T-helper 2 cell treated with Interferon-gamma antibody and Interleukin-4, amounts not matched to agents 5 μg/mL and 100 μg/mL, for 36 hours (primary cell): ENCODE data around the gene ZNF79.

Source experiments
- DNase-seq: peaks from one replicate; pipeline ENCODE4 v3.0.0; 2021; ENCODE audit warnings: low spot score
- H3K27ac Mint-ChIP-seq: one replicate; pipeline ENCODE4 v1.8.0; 2021; ENCODE audit warnings: mild to moderate bottlenecking, mixed read lengths
- H3K27me3 Mint-ChIP-seq: one replicate; pipeline ENCODE4 v1.8.0; 2021; ENCODE audit warnings: low read depth, mixed read lengths
- H3K36me3 Mint-ChIP-seq: one replicate; pipeline ENCODE4 v1.8.0; 2021; ENCODE audit warnings: low read depth, mixed read lengths
- H3K4me1 Mint-ChIP-seq: one replicate; pipeline ENCODE4 v1.8.0; 2021; ENCODE audit warnings: low read depth, mixed read lengths
- H3K4me3 Mint-ChIP-seq: one replicate; pipeline ENCODE4 v1.8.0; 2022; ENCODE audit warnings: mild to moderate bottlenecking, moderate library complexity, mixed read lengths
- H3K9me3 Mint-ChIP-seq: one replicate; pipeline ENCODE4 v1.8.0; 2021; ENCODE audit warnings: mixed read lengths

ZNF79 gene

DNA sequence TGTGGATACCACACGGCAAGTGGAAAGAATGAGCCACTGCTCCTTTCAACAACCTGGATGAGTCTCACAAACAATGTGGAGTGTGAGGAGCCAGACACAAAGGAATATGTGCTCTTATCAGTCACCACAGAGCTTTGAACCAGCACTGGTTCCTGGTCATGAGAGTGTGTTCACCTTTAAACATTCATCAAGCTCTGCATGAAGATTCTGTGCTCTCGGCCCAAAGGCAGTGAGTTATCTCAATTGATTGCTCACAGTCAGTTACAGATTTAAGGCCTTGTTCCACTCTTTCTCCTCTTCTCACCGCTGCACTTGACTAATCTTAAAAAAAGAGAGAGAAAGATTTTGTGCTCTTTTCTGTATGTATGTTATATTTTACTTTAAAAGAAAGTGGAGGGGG is 46.5 kb downstream of the ZNF79 start:
- Mint-ChIP-seq H3K36me3 (peaks cover 18% of the 10 kb centered on the region), H3K27me3 (no peaks in the 10 kb centered on the region), H3K4me1 (no peaks in the 10 kb centered on the region), H3K4me3 (no peak overlapping the region), H3K9me3 (no peaks in the 10 kb centered on the region), H3K27ac (no peak overlapping the region)
- DNase-seq = no peak

DNA sequence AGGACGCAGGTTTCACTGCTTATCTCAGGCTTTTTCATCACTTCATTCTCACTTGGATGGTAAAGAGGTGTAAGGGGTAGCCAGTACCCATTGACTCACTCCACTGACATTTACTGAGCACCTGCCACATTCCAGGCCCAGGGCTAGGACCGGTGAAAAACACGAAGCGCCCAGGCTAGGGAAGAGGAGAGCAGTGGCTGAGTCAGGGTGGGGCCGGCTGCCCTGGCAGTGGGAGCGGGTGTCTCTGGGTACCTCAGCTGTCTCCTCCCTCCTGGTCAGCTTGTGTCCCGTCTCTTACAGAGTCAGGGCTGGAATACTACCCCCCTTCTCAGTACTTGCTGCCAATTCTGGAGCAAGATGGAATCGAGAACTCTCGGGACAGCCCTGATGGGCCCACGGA is 49.3 kb downstream of the ZNF79 start:
- no peak for DNase-seq
- H3K36me3 Mint-ChIP-seq = peaks cover 11% of the 10 kb centered on the region

DNA sequence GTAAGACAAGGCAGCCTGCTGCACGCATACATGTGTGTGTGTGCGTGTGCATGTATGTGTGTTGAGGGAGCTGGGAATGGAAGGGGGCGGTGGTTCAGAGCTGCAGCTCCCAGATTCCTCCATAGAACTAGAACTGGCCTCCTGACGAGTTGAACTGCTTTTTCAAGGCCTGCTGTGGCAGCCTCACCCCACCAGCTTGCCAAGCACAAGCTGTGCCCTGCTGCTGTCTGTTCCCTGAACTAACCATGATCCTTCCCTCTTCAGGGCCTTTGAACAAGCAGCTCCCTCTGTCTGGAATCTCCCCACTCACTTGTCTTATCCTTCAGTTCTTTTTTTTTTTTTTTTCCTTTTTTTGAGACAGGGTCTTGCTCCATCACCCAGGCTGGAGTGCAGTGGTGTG is 49.8 kb downstream of the ZNF79 start:
- no peaks in the 10 kb centered on the region for H3K27me3 Mint-ChIP-seq
- no peak overlapping the region for H3K27ac Mint-ChIP-seq
- no peak overlapping the region for H3K4me3 Mint-ChIP-seq
- no peak for DNase-seq
- no peaks in the 10 kb centered on the region for H3K9me3 Mint-ChIP-seq
- H3K36me3 Mint-ChIP-seq = peaks cover 11% of the 10 kb centered on the region
- no peaks in the 10 kb centered on the region for H3K4me1 Mint-ChIP-seq

More for the DNA sequence above, 49.3 kb downstream of the ZNF79 start:
- H3K4me1 Mint-ChIP-seq = no peaks in the 10 kb centered on the region
- no peaks in the 10 kb centered on the region for H3K9me3 Mint-ChIP-seq
- no peaks in the 10 kb centered on the region for H3K27me3 Mint-ChIP-seq
- H3K27ac Mint-ChIP-seq = no peak overlapping the region
- no peak overlapping the region for H3K4me3 Mint-ChIP-seq

DNA sequence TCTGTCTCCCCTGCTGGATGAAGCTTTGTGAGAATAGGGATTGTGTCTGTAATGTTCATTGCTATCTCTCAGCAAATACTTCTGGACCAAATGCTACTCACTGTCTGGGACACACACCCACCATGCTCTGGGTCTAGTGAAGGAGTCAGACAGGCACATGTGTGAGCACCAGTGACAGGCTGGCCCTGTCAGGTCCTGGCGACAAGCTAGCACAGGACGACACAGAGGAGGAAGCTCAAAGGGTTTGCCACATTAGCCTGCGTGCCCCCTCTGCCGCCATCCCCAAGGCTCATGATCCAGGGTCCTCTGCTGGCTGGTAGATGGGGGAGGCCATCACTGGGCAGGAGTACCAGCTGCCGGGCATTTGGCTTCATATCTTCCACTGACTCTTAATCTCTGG is 50.4 kb downstream of the ZNF79 start:
- no peak for DNase-seq
- Mint-ChIP-seq H3K36me3 (peaks cover 11% of the 10 kb centered on the region), H3K27ac (no peak overlapping the region), H3K4me1 (no peaks in the 10 kb centered on the region), H3K9me3 (no peaks in the 10 kb centered on the region), H3K4me3 (no peak overlapping the region), H3K27me3 (no peaks in the 10 kb centered on the region)

DNA sequence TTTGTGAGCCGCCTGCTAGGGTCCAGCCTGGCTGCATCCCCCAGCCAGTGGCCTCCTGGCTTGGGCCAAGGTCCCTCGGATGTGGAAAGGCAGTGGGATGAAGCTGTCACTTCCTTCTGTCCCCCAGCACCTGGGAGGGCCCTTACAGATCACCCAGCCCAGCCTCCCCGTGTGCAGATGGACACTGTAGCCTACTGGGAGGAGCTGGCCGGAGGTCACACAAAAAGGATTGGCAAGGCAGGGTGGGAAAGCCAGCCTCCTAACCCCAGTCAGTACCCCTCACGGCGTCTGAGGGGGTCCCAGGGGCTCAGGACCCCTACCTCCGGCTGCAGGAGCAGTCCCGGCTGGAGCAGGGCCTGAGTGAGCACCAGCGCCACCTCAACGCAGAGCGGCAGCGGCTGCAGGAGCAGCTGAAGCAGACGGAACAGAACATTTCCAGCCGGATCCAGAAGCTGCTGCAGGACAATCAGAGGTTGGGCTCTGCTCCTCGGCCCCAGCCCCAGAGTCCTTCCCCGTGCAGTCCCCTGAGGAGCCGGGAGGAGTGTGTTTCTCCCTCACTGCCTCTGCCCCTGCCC is 55.4 kb downstream of the ZNF79 start:
- peaks cover 6% of the 10 kb centered on the region for H3K36me3 Mint-ChIP-seq
- no peak overlapping the region for H3K27ac Mint-ChIP-seq
- no peaks in the 10 kb centered on the region for H3K27me3 Mint-ChIP-seq
- H3K4me3 Mint-ChIP-seq = no peak overlapping the region
- no peaks in the 10 kb centered on the region for H3K4me1 Mint-ChIP-seq
- DNase-seq = no peak
- H3K9me3 Mint-ChIP-seq = no peaks in the 10 kb centered on the region

DNA sequence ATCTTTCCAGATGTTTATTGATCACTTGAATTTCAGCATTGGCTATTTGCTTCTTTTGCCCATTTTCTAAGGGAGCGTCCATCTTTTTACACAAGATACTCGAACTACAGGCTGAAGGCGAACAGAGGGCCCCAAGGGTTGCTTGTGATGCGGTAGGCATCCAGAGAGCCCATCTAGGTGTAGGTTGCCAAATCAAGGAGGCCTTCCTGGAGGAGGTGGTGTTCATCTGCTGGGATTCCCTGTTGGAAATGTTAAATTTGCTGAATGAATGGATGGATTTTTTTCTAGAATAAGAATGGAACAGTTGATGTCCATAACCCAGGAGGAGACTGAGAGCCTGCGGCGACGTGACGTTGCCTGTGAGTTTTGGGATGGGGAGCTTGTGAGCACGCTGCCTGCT is 58.5 kb downstream of the ZNF79 start:
- no peaks in the 10 kb centered on the region for H3K4me1 Mint-ChIP-seq
- H3K27ac Mint-ChIP-seq = no peak overlapping the region
- no peaks in the 10 kb centered on the region for H3K27me3 Mint-ChIP-seq
- H3K4me3 Mint-ChIP-seq = no peak overlapping the region
- peaks cover 9% of the 10 kb centered on the region for H3K36me3 Mint-ChIP-seq
- H3K9me3 Mint-ChIP-seq = no peaks in the 10 kb centered on the region
- no peak for DNase-seq

DNA sequence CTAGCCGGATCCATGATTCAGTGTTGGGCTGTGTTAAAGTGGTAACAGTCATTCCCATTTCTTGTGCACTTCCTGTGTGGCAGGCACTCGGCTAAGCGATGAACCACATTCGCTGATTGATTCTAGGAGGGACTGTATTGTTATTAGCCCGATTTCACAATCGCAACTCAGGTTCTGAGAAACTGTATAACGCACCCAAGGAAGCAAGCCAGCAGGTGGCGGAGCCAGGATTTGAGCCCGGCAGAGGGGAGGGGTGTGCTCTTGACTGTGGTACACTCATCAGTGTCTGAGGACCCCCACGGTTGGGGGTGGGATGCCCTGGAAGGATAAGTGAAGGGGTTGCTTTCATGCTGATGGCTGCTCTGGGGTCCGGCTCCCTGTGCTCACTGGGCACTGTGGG is 61.8 kb downstream of the ZNF79 start:
- H3K4me3 Mint-ChIP-seq = no peak overlapping the region
- H3K27ac Mint-ChIP-seq = no peak overlapping the region
- peaks cover 9% of the 10 kb centered on the region for H3K36me3 Mint-ChIP-seq
- H3K9me3 Mint-ChIP-seq = no peaks in the 10 kb centered on the region
- H3K27me3 Mint-ChIP-seq = no peaks in the 10 kb centered on the region
- H3K4me1 Mint-ChIP-seq = no peaks in the 10 kb centered on the region
- DNase-seq = no peak

DNA sequence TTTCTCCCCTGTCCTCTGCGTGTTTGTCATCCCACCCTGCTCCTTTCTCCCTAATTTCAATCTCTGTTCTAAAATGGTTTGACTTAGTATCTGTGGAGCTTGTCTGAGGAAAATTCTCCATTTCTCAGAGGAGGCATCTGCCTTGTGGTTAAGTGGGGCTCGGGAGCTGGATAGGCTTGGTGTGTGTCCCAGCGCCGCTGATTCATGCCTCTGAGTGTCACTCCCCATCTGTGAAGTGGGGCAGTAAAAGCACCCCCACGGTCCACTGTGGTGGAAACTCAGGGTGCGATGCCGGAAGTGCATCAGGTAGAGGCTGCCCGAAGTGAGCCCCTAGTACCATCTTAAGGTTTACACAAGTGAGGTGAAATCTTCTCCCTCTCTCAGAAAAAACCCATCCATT is 64.8 kb downstream of the ZNF79 start:
- no peak overlapping the region for H3K27ac Mint-ChIP-seq
- H3K4me1 Mint-ChIP-seq = no peaks in the 10 kb centered on the region
- no peak overlapping the region for H3K4me3 Mint-ChIP-seq
- H3K36me3 Mint-ChIP-seq = peaks cover 8% of the 10 kb centered on the region
- H3K27me3 Mint-ChIP-seq = no peaks in the 10 kb centered on the region
- no peak for DNase-seq
- H3K9me3 Mint-ChIP-seq = no peaks in the 10 kb centered on the region

DNA sequence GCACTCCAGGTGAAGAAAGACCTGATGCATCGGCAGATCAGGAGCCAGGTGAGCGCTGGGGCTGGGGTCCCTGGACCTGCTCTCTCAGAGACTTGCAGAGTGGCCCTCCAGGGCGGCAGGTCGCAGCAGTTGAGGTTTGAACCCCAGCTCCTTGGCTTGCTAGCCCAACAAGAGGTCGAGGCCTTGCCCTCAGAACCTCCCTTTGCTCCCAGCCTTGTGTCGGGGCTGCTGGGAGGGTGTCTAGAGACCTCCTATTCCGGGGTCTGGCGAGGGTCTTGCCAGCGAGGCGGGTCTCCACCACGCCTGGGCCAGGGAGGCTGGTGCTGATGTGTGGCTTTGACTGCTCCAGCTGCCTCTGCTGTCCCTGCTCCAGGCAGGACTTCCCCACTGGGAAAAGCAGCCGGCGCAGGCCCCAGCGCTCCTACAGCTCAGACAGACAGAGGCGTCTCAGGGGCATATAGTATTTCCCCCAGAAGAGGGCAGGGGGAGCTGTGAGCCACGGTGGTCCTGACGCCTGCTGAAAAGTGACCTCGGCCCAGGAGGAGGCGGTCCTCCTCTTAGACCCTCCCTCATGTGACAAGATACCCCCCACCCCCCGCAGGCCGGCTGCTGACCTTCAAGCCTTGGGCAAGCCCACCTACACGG is 65.4 kb downstream of the ZNF79 start:
- Mint-ChIP-seq H3K4me3 (no peak overlapping the region), H3K9me3 (no peaks in the 10 kb centered on the region), H3K4me1 (no peaks in the 10 kb centered on the region), H3K27me3 (no peaks in the 10 kb centered on the region), H3K36me3 (peaks cover 8% of the 10 kb centered on the region), H3K27ac (no peak overlapping the region)
- DNase-seq = no peak

DNA sequence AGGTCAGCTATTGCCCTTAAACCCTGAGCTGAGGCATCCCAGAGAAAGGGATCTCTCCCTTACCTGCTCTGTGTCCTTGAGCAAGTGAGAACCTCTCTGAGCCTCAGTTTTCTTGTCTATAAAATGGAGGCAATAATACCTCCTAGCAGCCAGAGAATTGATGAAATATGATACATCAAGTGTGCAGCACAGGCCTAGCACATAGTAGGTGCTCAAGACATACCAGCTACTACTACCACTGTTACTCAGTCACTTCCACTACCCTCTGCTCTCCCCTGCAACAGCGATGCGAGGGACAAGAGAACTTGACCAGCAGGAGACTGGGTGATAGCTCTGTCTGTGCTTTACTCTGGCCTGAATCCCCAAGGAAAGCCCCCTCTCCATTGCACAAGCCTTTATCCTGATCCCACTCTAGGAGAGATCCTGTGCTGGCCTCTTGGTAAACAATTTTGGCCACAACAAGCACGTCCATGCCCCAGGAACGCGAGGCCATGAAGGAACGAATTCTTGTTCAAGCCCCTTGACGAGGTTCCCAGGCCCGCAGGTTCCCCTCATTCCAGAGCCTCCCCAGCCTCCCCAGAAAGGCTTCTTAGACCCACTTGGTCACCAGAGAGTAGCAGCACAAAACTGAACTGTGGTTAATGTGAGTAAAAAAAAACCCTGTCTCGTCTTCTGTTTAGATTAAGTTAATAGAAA is 66.5 kb downstream of the ZNF79 start:
- H3K9me3 Mint-ChIP-seq = no peaks in the 10 kb centered on the region
- H3K27ac Mint-ChIP-seq = no peak overlapping the region
- H3K27me3 Mint-ChIP-seq = no peaks in the 10 kb centered on the region
- H3K36me3 Mint-ChIP-seq = peaks cover 8% of the 10 kb centered on the region
- H3K4me3 Mint-ChIP-seq = no peak overlapping the region
- peaks cover under 1% of the 10 kb centered on the region for H3K4me1 Mint-ChIP-seq
- DNase-seq = no peak

DNA sequence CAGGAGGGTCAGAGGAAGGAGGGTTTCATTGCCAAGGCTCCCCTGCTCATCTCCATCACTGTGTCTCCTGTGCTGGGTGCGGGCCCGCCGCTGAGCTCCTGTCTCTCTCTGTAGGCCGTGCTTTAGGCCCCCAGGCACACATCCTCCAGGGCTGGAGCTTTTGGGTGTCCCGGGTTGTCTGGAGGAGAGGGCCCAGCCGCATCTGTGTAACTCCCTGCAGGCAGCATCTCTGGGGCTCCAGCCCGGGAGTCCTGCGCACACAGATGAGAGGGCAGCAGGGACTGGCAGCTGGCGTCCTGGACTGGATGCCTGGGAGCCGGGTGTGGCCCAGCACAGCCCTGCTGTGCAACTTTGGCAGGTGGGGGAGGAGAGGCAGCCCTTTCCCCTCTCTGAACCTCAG is 67.3 kb downstream of the ZNF79 start:
- no peak overlapping the region for H3K27ac Mint-ChIP-seq
- peaks cover 3% of the 10 kb centered on the region for H3K4me1 Mint-ChIP-seq
- no peak for DNase-seq
- H3K4me3 Mint-ChIP-seq = no peak overlapping the region
- no peaks in the 10 kb centered on the region for H3K9me3 Mint-ChIP-seq
- H3K36me3 Mint-ChIP-seq = peaks cover 8% of the 10 kb centered on the region
- H3K27me3 Mint-ChIP-seq = no peaks in the 10 kb centered on the region

DNA sequence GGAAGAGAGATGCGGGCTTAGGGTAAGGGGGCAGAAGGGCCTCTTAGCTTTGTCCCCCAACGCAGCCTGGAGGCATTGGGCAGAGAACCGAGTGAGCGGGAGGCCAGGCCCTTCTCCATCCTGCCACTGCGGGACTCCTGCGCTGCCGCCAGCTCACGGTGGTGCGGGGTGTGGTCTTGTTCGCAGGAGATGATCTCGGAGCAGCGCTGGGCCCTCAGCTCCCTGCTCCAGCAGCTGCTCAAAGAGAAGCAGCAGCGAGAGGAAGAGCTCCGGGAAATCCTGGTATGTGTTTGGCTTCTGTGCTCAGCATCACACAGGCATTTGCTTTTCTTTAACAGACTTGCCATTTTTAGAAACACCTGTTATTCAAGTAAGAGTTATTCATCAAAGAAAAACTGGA is 68.4 kb downstream of the ZNF79 start:
- no peak for DNase-seq
- H3K27ac Mint-ChIP-seq = no peak overlapping the region
- peaks cover 8% of the 10 kb centered on the region for H3K36me3 Mint-ChIP-seq
- no peaks in the 10 kb centered on the region for H3K9me3 Mint-ChIP-seq
- H3K4me3 Mint-ChIP-seq = no peak overlapping the region
- no peaks in the 10 kb centered on the region for H3K27me3 Mint-ChIP-seq
- peaks cover 3% of the 10 kb centered on the region for H3K4me1 Mint-ChIP-seq

DNA sequence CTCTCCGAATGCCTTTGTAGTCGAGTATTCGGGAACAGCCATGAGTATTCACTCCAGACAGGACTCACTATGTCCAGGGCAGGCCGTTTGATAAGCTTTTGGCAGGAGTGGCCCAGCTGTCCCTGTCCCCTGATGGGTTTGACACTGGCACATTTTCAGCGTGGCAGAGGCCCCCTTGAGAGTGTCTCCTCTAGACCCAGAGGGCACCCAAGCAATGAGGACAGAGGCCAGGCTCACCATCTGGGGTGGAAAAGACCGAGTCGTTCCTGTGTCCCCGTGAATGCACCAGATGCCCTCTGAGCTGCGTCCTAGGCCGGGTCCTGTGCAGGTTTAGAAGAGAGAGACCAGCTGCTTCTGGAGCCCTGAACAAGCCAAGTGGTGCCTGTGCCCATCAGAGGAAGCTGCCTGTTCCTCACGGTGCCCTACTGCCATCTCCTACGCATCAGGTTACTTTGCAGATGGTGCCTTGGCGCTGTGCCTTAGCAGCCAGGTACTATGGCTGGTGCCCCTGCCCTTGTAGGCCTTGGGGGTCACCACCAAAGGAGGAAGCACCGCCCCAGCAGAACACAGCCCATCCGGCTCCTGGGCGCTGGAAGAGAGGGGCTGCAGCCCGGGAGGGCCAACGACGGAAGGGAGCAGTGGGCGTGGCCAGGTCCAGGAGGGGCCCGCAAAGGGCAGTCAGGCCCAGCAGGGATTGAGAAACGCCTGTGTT is 69.6 kb downstream of the ZNF79 start:
- Mint-ChIP-seq H3K9me3 (no peaks in the 10 kb centered on the region), H3K4me3 (no peak overlapping the region), H3K27me3 (no peaks in the 10 kb centered on the region), H3K36me3 (peaks cover 6% of the 10 kb centered on the region), H3K27ac (no peak overlapping the region), H3K4me1 (peaks cover 3% of the 10 kb centered on the region)
- DNase-seq = no peak

DNA sequence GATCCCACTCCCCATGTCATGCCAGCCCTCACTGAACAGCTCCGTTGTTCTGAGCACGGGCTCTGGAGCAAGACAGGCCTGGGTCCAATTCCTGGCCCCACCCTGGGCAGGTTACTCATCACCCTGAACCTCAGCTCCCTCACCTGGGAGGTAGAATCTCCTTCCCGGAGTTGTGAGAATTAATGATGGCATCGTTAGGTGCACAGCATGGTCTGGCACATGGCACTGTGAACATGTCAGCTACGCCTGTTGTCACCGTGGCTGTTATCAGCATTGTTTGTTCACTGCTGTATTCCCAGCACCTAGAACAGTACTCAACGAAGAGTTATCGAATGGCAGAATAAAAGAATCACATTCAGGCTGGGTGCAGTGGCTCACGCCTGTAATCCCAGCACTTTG is 70.1 kb downstream of the ZNF79 start:
- H3K4me1 Mint-ChIP-seq = peaks cover 3% of the 10 kb centered on the region
- no peaks in the 10 kb centered on the region for H3K27me3 Mint-ChIP-seq

More for the DNA sequence above, 70.1 kb downstream of the ZNF79 start:
- H3K27ac Mint-ChIP-seq = no peak overlapping the region
- no peak overlapping the region for H3K4me3 Mint-ChIP-seq
- DNase-seq = no peak
- peaks cover 5% of the 10 kb centered on the region for H3K36me3 Mint-ChIP-seq
- H3K9me3 Mint-ChIP-seq = no peaks in the 10 kb centered on the region
